BE2C (cell line): ENCODE results near the gene RHOU.
A peak's percentile ranks its signal among the peaks of the same experiment; 100 is the strongest.

Experiments used
- DNase-seq: peaks from one replicate; pipeline ENCODE4 v3.0.0-alpha.2; 2020
- H3K27me3 ChIP-seq: fragments of 250-450 bp; sonication (Bioruptor Pico); 2 replicates; pipeline ENCODE4 v1.5.1; 2020; ENCODE audit warnings: mild to moderate bottlenecking
- H3K36me3 ChIP-seq: fragments of 250-450 bp; sonication (Bioruptor Pico); 2 replicates; pipeline ENCODE4 v1.5.1; 2020; ENCODE audit warnings: mild to moderate bottlenecking
- H3K4me1 ChIP-seq: fragments of 250-450 bp; sonication (Bioruptor Pico); 2 replicates; pipeline ENCODE4 v1.5.1; 2020
- H3K4me3 ChIP-seq: 2 replicates; pipeline ENCODE4 v1.5.1; 2011; ENCODE audit warnings: low read depth, low read length
- H3K9me3 ChIP-seq: fragments of 250-450 bp; sonication (Bioruptor Pico); 2 replicates; pipeline ENCODE4 v1.5.1; 2020
- TF ChIP-seq, protein P1 (sequence below): IDR thresholded peaks from 2 replicates; pipeline ENCODE4 v1.5.1; 2012; ENCODE audit warnings: mild to moderate bottlenecking, low read depth, low read length

RHOU gene

GRCh38 chr1:228733576-228733975 is 1.7 kb upstream of the RHOU start:
- 0 out of 2 replicates have a peak, but pooled peaks cover 4% of the 10 kb centered on the region for H3K4me1 ChIP-seq
- 0 out of 2 replicates have a peak, but pooled peaks cover 4% of the 10 kb centered on the region for H3K27me3 ChIP-seq
- H3K36me3 ChIP-seq: peaks cover 12% of the 10 kb centered on the region
- H3K9me3 ChIP-seq: no peaks in the 10 kb centered on the region; the same call in 1 of the 2 replicates
- DNase-seq: no peak
- TF ChIP-seq, protein P1, sequence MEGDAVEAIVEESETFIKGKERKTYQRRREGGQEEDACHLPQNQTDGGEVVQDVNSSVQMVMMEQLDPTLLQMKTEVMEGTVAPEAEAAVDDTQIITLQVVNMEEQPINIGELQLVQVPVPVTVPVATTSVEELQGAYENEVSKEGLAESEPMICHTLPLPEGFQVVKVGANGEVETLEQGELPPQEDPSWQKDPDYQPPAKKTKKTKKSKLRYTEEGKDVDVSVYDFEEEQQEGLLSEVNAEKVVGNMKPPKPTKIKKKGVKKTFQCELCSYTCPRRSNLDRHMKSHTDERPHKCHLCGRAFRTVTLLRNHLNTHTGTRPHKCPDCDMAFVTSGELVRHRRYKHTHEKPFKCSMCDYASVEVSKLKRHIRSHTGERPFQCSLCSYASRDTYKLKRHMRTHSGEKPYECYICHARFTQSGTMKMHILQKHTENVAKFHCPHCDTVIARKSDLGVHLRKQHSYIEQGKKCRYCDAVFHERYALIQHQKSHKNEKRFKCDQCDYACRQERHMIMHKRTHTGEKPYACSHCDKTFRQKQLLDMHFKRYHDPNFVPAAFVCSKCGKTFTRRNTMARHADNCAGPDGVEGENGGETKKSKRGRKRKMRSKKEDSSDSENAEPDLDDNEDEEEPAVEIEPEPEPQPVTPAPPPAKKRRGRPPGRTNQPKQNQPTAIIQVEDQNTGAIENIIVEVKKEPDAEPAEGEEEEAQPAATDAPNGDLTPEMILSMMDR: no peak
- no peak overlapping the region for H3K4me3 ChIP-seq

- H3K4me3 ChIP-seq: peak overlapping the region; percentile 78
- 0 out of 2 replicates have a peak, but pooled peaks cover 4% of the 10 kb centered on the region for H3K27me3 ChIP-seq
- TF ChIP-seq, protein P1: no peak
- peak; percentile 39 for DNase-seq
- peaks cover 6% of the 10 kb centered on the region; the same call in 1 of the 2 replicates for H3K4me1 ChIP-seq
- H3K36me3 ChIP-seq: peaks cover 20% of the 10 kb centered on the region
- no peaks in the 10 kb centered on the region; the same call in 1 of the 2 replicates for H3K9me3 ChIP-seq
Observed at GRCh38 chr1:228735871-228736586, 750 bp downstream of the RHOU start.

GRCh38 chr1:228736844-228737445 is 1.7 kb downstream of the RHOU start:
- H3K4me3 ChIP-seq: peak overlapping the region; percentile 78
- peaks cover 25% of the 10 kb centered on the region for H3K36me3 ChIP-seq
- H3K27me3 ChIP-seq: 0 out of 2 replicates have a peak, but pooled peaks cover 4% of the 10 kb centered on the region
- no peak for DNase-seq
- TF ChIP-seq, protein P1: no peak
- H3K9me3 ChIP-seq: no peaks in the 10 kb centered on the region; the same call in 1 of the 2 replicates
- peaks cover 6% of the 10 kb centered on the region; the same call in 1 of the 2 replicates for H3K4me1 ChIP-seq

DNA sequence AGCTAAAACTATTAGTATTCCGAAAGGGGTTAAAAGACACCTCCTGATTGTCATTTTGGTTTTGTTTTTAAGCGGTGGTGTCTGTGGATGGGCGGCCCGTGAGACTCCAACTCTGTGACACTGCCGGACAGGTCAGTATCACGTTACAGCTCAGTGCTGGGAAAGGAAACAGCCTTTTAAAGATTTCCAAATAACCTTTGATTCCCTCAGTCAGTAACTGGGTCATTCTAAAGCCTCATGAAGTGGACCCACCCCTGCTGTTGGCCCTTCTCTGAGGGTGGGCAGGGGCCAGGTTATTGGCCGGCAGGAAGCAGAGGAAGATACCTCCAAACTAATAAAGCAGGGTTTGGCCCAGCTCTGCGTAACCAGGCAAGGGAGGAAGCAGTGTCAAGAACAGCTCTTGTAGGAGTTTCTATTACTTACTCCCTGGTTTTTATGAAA is 2.3 kb downstream of the RHOU start:
- Histone ChIP-seq H3K9me3 (no peaks in the 10 kb centered on the region; the same call in 1 of the 2 replicates), H3K4me3 (no peak overlapping the region; the same call in 1 of the 2 replicates), H3K27me3 (0 out of 2 replicates have a peak, but pooled peaks cover 4% of the 10 kb centered on the region), H3K4me1 (peaks cover 6% of the 10 kb centered on the region; the same call in 1 of the 2 replicates), H3K36me3 (peaks cover 25% of the 10 kb centered on the region)
- TF ChIP-seq, protein P1: no peak
- no peak for DNase-seq

GRCh38 chr1:228739826-228740225 is 4.5 kb downstream of the RHOU start:
- no peak for DNase-seq
- Histone ChIP-seq H3K4me3 (no peak overlapping the region), H3K9me3 (no peaks in the 10 kb centered on the region), H3K4me1 (peaks cover 6% of the 10 kb centered on the region; the same call in 1 of the 2 replicates), H3K27me3 (0 out of 2 replicates have a peak, but pooled peaks cover 3% of the 10 kb centered on the region), H3K36me3 (peaks cover 43% of the 10 kb centered on the region)
- TF ChIP-seq, protein P1: no peak
